Fibroblast of villous mesenchyme (primary cell): ENCODE results near the gene CGNL1. TPM values are rescaled to one million over a fixed set of nuclear protein-coding genes. Genes with fewer than 3 reads are reported as not detected.
A peak's percentile ranks its signal among the peaks of the same experiment; 100 is the strongest.

Experiments used
- DNase-seq: peaks from one replicate; pipeline ENCODE4 v3.0.0-alpha.2; 2010; ENCODE audit warnings: low read depth
- H3K4me3 ChIP-seq: 2 replicates; pipeline ENCODE4 v1.5.1; 2011; ENCODE audit warnings: low read depth, mild to moderate bottlenecking, low read length
- total RNA-seq: library from RNA; depleted of rRNA; stranded (reverse); fragments of >200 nt; gene quantifications from 2 replicates; pipeline ENCODE4 v1.2.3, GENCODE V29; 2012
- TF ChIP-seq, protein P1 (sequence below): IDR thresholded peaks from 2 replicates; pipeline ENCODE4 v1.5.1; 2012; ENCODE audit warnings: low read depth, mild to moderate bottlenecking, low read length; ENCODE audit not compliant: insufficient read depth

Gene CGNL1
- total RNA-seq, 1 donor, result 0.43 TPM

DNA sequence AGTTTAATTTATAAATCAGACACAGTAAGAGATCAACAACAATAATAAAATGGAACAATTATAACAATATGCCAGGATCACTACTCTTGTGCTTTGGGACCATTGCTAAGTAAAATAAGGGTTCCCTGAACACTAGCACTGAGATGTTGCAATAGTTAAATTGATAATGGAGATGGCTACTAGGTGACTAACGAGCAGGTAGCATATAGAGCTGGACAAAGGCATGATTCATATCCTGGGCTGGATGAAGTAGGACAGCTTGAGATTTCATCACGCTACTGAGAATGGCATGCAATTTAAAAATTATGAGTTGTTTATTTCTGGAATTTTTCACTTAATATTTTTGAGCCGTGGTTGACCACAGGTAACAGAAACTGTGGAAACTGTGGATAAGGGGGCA, 194.7 kb downstream of the CGNL1 start:
- DNase-seq, result peak; percentile 62
- TF ChIP-seq, protein P1, sequence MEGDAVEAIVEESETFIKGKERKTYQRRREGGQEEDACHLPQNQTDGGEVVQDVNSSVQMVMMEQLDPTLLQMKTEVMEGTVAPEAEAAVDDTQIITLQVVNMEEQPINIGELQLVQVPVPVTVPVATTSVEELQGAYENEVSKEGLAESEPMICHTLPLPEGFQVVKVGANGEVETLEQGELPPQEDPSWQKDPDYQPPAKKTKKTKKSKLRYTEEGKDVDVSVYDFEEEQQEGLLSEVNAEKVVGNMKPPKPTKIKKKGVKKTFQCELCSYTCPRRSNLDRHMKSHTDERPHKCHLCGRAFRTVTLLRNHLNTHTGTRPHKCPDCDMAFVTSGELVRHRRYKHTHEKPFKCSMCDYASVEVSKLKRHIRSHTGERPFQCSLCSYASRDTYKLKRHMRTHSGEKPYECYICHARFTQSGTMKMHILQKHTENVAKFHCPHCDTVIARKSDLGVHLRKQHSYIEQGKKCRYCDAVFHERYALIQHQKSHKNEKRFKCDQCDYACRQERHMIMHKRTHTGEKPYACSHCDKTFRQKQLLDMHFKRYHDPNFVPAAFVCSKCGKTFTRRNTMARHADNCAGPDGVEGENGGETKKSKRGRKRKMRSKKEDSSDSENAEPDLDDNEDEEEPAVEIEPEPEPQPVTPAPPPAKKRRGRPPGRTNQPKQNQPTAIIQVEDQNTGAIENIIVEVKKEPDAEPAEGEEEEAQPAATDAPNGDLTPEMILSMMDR, result no peak

DNA sequence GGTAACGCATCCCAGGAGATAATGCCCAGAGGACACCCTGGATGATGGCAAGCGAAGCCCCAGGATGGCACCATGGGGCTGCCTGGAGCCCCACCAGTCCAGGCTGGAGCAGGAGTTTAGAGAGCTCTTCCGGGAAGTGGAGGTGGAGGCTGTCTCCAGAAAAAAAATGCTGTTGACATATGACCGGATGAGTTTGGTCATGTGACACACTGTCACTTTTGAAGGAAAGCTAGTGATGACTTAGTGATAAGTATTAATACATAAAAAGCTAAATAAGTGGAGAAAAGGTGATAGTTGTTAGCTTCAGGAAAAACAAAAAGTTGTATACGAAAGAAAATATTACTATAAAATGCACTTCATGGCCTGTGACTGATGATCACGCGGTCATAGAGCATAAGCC, 195.4 kb downstream of the CGNL1 start:
- H3K4me3 ChIP-seq, result no peak overlapping the region
- DNase-seq, result no peak
- TF ChIP-seq, protein P1, result no peak

More for the DNA sequence above, 194.7 kb downstream of the CGNL1 start:
- H3K4me3 ChIP-seq, result no peak overlapping the region

DNA sequence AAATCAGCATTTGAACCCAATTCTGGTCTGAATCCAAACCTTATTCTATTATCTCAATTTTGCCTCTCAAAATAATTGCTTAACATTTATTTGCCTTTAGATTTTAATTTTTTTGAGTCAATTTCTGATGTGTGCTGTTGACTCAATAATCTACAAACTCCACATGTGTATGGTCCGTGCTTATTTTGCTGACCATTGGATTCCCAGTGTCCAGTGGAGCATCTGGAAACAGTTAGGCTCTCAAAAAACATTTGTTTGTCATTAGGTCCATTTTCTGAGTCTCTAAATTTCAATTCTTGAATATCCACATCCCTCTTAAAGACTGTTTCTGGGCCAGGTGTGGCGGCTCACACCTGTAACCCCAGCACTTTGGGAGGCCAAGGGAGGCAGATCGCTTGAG, 196.2 kb downstream of the CGNL1 start:
- TF ChIP-seq, protein P1, result no peak
- DNase-seq, result peak; percentile 39
- no peak overlapping the region for H3K4me3 ChIP-seq

DNA sequence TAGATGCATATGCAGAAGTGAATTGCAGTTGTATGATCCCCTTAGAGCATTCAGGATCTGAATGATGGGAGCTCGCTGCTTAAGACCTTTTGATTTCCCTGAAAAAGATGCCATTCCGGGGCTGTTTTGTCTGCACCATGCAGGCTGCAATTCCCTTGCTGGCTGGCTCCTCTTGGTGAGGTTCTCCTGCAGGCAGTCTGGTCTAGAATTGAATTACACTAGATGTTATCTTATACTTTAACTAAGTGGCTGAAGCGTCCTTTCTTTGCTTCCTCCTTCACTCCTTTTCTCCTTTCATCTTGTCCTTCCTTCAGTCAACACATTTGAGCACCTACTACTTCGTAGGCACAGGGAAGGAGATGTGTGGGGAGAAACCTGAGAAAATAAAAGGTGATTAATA, 196.8 kb downstream of the CGNL1 start:
- TF ChIP-seq, protein P1, result no peak
- no peak for DNase-seq
- H3K4me3 ChIP-seq, result no peak overlapping the region

DNA sequence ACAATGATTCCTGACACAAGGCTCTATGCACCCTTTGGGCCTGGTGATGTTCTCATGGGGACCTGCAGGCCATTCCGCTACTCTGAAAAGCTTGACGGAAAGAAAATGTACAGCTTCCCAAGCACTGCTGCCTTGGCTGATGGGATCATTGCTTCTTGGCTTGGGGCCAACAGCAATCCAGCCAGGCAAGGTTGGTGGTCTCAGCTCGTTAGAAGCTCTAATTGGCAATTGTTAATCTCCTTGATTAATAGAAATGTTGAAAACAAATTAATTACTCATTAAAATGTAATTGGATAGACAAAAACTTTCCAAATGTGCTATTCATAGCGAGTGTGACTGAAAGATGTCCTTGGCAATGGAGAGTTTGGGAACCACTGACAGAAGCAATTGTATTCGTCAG, 199.1 kb downstream of the CGNL1 start:
- DNase-seq, result no peak
- TF ChIP-seq, protein P1, result no peak
- no peak overlapping the region for H3K4me3 ChIP-seq

DNA sequence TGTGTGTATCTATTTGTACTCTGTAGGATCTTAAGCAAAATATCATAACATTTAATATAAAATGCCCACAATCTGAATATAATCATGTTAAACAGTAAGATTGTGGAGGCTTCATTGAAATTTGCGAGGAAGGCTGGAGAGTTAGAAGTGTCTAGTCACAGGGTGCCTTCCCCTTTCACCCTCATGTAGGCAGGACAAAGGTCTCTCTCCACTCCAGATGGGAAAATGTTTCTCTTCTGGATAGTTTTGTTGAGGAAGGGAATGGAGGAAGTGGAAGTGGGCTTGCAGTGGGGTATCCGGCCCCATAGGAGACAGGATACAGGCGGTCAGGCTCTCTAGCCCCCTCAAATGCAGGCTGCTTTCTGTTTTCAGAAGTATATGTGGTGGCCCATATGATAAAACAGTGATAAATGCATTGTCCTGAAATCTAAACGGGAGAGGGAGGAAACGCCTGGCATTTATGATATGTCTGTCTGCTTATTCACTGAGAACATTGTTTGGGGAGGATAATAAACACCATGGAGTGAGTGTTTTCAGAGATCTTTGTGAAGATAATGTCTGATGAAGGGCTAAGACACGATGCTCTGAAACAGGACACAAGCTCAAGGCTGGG, 202.1 kb downstream of the CGNL1 start:
- H3K4me3 ChIP-seq, result no peak overlapping the region
- TF ChIP-seq, protein P1, result no peak
- peak; percentile 36 for DNase-seq

DNA sequence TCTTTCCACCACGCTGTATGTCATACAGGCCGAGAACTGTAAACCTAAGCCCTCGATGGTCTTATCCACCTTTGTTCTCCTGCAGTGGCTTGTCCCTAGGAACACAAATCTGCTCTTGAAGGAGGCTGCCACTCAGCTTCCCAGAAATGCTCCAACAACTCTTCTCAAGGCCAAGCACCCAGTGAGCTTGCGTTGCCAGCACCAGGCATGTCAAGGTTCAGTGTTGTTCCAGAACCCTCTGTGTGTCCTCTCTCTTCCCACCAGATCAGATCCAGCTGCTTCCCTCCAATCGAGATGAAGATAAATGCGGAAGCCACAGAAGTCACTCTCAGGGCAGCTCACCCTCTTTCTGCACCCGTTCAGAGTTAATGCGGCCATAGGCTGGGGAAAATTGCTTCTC, 204.1 kb downstream of the CGNL1 start:
- DNase-seq, result no peak
- no peak overlapping the region for H3K4me3 ChIP-seq
- TF ChIP-seq, protein P1, result no peak
